Fibroblast of gingiva (primary cell): Measurements from ENCODE around the gene EVPLL.
"Not testable (repeated sequence)": the region's sequence is repeated elsewhere in the genome, so short reads cannot be mapped to it uniquely, and the experiment has no call there.

Experiments
- DNase-seq: peaks from one replicate; pipeline ENCODE4 v3.0.0-alpha.2; 2011; ENCODE audit warnings: low read depth

EVPLL gene

DNA sequence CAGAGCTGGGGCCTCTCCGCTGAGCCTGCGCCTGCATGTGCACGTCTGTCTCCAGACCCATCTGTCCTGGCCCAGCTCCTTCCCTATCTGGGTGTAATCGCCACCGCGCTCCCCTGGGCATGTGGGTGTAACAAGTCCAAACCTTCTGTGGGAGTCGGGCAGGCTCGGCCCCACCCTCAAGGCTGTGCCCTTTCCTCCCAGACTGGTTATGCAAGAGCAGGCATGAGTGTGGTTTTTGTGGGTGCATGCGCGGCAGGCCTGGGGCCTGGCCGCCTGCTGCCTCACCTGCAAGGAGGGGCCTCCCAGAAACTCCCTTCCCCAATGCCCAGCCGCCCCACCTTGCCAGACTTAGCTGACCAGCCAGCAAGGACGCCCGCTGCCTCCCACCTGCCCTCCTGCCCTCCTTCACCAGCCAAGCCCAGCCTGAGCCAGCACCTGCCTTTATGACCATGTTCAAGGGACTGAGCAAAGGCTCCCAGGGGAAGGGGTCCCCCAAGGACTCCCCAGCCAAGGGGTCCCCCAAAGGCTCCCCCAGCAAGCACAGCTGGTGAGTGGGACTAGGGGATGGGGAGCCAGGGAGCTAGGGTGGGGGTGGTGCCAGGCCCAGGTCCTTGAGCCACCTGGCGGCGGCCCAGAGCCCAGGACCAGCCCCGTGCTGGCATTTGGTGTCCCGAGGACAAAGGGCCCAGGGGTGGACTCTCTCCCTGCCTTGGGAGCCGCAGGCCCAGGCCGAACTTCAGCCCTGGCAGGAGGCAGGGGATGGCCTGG, at the start of gene EVPLL:
Gene EVPLL, plus strand, starts transcription at position 342 of the 768 bp plus-strand sequence. CDS start 3,160 bp downstream, outside the sequence.
- peak; percentile 18 for DNase-seq

GRCh38 chr17:18328643-18329204, 48.9 kb upstream of the EVPLL start:
- DNase-seq, result no peak

GRCh38 chr17:18331879-18332278, 45.7 kb upstream of the EVPLL start:
- no peak for DNase-seq

DNA sequence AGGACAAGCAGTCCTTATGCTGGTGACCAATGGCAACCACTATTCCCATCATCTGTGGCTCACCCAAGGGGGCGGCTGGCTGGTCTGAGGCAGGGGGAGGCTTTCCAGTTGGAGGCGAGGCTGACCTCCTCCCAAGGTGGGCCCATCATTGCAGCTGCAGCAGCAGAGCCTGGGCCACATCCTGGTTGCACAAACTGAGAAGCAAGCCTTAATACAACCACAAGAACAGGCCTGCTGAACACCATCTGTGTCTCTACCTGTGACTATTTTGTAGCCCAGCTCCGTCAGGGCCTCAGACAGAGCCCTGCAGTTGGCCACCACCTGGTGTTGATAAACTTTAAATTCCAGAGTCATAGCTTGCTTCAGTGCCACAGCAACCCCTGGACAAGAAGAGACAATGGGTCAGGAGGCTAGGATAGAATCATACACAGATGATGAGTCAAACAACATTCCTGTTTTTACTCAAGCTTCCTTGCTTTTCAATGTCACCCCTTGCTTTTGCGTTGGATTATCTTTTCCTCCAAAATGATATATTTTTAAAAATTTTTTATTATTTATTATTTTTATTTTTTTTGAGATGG, 44.6 kb upstream of the EVPLL start:
- DNase-seq, result no peak

- DNase-seq, result not testable (repeated sequence)
Observed at GRCh38 chr17:18338158-18338557, 39.4 kb upstream of the EVPLL start.

- no peak for DNase-seq
Observed at GRCh38 chr17:18339933-18340332, 37.6 kb upstream of the EVPLL start.

DNA sequence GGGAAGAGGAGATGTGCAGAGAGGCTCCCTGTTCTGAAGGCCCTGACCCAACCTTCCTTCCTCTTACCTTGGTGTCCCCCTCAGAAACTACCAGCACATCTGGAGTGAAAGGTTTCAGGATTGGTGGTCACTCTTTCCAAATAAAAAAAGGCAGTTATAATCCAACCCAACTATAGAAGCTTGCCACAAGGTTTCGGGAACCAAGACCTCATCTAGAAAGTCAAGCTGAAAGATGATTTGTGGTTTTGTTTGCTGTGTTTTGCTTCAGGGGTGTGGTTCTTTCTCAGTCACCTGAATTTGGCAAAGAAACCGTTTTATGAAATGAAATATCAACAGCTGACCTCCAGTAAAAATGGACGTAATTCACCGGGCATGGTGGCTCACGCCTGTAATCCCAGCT, 33.6 kb upstream of the EVPLL start:
- no peak for DNase-seq

DNA sequence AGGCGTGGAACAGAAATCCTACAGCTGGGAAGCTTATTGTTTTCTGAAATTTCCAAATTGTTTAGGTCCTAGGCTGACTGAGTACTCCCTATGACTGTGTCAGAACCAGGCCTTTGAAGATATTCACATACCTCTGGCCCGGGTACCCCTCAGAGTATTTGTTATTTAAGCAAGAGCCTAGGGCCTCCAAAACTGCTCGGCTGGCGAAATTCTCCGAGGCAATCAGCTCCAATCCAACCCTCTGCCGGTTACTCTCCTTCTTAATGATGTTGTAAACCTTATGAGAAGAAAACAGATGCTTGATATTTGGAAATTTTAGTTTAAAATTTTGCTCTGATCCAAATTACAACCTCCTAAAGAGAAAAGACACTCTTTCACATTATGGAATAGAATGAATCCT, 24.0 kb upstream of the EVPLL start:
- DNase-seq, result no peak

DNA sequence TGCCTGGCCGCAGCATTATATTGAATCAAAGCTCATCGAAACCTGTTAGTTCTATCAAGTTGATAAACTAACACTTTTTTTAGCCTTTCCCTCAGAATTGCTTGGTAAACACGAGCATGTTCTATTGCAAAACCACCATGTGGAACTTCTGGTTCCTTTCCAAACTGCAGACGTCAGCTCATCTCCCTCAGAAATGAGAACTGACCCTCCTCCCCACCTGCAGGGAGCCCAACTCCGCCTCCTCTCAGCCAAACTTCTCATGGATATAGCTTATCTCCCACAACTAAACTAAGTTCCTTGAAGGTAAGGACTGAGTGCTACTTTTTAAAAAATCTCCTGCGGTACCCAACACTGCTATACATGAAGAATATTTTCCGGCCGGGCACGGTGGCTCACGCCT, 21.0 kb upstream of the EVPLL start:
- peak; percentile 84 for DNase-seq

DNA sequence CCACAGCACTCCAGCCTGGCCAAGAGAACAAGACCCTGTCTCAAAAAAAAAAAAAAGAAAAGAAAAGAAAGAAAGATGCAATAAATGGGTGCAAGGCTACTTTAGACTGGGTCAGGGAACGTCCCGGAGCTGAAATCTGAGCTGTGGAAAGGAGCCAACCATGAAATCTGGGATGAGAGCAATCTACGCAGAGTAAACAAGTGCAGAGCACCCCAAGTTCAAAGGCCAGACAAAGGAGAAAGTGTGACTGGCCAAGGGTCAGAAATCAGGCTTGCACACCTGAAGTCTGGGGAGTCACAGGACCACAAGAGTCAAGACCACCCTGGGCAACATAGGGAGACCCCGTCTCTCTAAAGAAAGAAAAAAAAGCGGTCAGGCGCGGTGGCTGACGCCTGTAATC, 17.1 kb upstream of the EVPLL start:
- DNase-seq, result no peak

GRCh38 chr17:18361837-18362697, 15.5 kb upstream of the EVPLL start:
- DNase-seq, result no peak

DNA sequence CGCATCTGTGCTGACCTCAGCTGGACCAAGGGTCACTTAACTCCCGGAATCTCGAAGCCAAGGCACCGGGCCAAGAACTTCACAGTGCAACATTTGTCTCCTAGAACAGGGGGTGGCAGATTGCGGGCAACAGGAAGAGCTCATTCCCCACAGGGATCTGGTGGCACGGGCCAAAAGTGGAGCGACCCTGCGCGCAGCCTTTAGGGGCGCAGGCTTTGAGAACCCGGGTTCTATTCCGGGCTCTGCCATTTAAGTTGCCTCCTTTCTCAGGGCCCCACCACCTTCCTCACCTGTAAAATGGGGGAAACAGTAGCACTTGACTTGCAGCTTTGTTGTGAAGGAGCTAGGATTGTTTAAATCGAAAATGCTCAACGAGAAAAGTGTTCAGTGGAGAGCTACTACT, 14.9 kb upstream of the EVPLL start:
- DNase-seq, result peak; percentile 83

DNA sequence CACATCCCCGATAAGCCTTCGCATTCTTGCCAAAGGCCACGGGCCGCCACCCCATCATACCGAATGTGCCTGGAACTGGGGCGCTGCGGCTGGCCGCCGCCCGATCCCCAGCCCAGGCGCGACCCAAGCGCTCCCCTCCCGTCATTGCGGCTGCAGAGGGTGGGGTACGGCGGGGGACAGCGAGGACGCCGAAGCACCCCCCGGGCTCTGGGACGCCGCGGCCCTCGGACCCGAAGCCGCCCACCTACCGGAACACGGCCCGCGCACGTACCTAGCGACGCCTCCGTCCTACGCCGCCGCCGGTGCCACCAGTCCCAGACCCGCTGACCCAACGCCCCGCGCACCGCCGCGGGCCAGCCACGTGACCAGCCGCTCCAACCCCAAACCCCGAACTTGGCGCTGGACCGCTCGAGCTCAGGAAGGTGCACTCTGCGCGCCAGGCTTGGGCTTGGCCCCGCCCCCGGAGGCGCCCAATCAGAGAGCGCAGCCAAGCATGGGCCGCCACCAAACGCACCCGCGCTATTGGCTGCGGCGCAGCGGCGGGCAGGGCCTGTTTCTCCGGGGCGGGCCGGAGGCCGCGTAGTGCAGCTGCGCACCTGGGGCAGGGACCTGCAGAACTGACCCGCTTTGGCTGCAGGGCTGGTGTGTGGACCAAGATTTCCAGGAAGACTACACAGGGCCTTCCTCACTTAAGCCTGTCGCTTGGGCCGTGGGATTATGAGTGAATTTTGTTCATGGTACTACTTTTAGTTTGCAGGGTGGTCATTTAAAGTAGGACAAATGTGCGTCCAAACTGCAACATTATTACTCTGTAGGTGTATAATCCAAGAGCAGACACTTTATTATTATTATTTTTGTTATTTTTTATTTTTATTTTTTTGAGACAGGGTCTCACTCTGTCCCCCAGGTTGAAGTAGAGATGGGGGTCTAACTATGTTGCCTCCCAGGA, 14.2 kb upstream of the EVPLL start, which contains the start of gene SHMT1:
Gene SHMT1, minus strand, starts transcription at position 450 of the 949 bp plus-strand sequence. CDS start 7,569 bp downstream, outside the sequence.
- peak; percentile 83 for DNase-seq

DNA sequence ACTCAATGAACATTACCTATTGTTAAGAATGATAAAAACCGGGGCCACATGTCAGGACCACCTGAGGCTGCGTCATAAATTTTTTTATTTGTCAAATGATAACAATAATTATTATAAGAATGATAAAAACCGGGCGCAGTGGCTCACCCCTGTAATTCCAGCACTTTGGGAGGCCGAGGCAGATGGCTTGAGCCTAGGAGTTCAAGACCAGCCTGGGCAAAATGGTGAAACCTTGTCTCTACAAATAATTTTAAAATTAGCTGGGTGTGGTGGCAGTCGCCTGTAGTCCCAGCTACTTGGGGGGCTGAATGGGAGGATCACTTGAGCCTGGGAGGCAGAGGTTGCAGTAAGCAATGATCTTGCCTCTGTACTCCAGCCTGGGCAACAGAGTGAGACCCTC, 13.4 kb upstream of the EVPLL start:
- no peak for DNase-seq

GRCh38 chr17:18368946-18369345, 8.6 kb upstream of the EVPLL start:
- no peak for DNase-seq

GRCh38 chr17:18370761-18371160, 6.8 kb upstream of the EVPLL start:
- no peak for DNase-seq

DNA sequence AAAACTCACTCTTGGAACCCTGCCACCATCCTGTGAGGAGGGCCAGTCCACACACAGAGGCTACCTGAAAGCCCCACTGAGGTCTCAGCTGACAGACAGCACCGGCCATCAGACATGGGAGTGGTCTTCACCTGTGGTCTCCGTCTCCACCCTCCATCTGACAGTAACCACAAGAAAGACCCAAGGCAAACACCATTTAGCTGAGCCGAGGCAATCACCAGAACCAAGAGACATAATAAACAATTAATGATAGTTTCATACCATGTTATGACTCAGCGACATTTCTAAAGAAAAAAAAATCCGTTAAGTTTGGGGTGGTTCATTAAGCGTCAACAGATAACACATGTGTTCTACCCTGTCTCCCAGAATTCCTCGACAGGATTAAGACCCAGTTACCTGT, 6.1 kb upstream of the EVPLL start:
- DNase-seq, result no peak

DNA sequence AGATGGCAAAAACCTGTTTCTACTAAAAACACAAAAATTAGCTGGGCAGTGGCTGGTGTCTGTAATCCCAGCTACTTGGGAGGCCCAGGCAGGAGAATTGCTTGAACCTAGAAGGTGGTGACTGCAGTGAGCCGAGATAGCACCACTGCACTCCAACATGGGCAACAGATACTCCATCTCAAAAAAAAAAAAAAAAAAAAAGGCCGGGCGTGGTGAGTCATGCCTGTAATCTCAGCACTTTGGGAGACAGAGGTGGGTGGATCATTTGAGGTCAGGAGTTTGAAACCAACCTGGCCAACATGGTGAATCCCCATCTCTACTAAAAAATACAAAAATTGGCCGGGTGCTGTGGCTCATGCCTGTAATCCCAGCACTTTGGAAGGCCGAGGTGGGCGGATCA, 4.4 kb upstream of the EVPLL start:
- DNase-seq, result not testable (repeated sequence)

- DNase-seq, result no peak
Observed at GRCh38 chr17:18374216-18374615, 3.4 kb upstream of the EVPLL start.

- DNase-seq, result no peak
Observed at GRCh38 chr17:18378205-18378505, 577 bp downstream of the EVPLL start.

- DNase-seq, result peak; percentile 58
Observed at GRCh38 chr17:18378614-18379013, 1.0 kb downstream of the EVPLL start.
